CD4-positive, alpha-beta T cell treated with Interleukin-1 beta for 1 hour (primary cell): Measurements from ENCODE around the gene NCAPG2.
A peak's percentile ranks its signal among the peaks of the same experiment; 100 is the strongest.

Source experiments
- DNase-seq, 2 donors: peaks; one replicate each; pipeline ENCODE4 v3.0.0-alpha.2; 2020 to 2022

The NCAPG2 gene

GRCh38 chr7:158733775-158734494 lies 29.3 kb upstream of the NCAPG2 start:
- no peak for DNase-seq

DNA sequence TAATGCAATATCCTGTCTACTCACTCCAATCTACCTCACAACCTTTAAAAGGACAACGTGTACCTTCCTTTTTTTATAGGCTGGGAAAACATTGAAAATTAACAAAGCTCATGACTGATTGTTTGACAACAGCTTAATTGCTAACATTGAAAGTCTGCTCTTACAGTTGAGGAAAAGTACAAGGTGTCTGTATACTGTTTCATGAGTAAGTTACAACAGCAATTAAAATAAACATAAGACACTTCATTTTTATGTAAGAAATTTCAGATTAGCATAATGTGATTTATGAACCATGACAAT lies 28.6 kb upstream of the NCAPG2 start:
- DNase-seq, result no peak

DNA sequence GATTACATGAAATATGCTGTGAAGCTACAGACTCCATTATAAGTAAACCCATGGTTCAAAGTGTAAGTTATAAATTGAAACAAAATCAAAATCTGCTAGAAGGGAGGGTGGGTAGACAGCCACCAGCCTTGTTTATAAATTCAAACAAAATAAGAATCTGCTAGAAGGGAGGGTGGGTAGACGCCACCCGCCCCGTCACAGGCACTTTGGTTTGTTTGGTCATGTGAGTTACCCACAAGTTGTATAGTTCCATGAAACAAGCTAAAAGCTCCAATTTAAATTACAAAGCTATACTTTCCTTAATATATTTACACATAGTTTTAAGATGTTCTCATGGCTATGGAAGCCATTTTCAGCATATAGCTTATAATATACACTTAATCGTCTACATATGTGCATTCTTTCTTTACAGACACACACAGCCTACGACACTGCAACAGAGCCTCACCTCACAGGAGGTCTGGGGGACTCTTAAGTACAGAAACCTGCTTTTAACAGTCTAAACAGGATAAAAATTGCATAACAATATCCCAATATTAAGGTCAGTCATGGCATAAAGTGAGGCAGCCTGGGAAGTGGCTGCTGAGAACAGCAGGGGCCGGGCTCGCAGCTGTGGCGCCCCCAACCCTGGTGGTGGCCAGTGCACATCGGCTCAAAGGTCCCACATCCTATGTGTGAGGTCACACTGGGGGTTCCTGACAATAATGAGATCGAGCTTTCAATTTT lies 28.1 kb upstream of the NCAPG2 start:
- DNase-seq, result no peak

DNA sequence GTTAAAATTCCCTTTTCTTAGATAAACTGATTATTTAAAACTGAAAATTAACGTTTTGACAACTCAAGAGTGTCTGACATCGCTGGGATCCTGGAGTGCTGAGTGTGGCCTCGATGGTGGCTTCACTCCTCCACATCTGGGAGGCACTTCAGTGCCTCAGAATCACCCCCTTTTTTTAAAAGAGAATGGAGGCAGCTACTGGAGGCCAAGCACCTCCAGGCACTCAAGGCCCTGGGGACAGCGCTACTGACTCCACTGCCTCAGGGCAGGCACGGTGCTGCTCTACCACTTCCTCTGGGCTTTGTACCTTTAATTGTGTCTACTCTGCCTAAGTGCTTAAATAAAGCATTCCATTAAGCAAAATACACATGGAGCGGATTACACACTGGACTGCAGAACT lies 27.2 kb upstream of the NCAPG2 start:
- no peak for DNase-seq

GRCh38 chr7:158730383-158731346 lies 26.1 kb upstream of the NCAPG2 start:
- DNase-seq, result no peak

DNA sequence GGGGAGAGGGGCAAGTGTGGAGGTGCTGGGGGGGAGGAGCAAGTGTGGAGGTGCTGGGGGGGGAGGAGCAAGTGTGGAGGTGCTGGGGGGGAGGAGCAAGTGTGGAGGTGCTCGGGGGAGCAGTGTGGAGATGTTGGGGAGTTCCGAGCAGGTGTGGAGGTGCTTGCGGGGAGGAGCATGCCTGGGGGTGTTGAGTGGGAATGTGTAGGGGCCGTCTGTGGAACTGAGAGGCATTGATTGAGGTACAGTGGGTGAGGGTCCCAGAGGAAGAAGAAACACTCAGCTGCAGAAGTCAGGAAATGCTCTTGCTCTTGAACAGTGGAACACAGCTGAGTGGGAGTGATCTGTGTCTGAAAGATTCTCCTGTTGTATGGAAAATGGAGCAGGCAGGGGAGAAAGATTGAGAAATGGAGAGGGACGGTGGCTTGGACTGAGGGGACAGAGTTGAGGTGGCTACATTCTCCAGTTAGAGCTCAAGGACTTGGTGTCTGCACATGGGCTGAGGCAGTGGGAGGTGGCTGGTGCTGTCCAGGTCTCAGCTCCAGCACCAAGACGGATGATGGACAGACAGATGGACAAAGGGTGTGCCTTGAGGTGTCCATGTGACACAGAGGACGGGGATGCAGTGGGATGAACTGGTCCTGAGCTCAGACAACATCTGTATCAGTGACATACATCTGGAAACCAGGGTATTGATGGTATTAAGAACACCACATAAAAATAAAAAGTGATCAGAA lies 25.2 kb upstream of the NCAPG2 start:
- no peak for DNase-seq

DNA sequence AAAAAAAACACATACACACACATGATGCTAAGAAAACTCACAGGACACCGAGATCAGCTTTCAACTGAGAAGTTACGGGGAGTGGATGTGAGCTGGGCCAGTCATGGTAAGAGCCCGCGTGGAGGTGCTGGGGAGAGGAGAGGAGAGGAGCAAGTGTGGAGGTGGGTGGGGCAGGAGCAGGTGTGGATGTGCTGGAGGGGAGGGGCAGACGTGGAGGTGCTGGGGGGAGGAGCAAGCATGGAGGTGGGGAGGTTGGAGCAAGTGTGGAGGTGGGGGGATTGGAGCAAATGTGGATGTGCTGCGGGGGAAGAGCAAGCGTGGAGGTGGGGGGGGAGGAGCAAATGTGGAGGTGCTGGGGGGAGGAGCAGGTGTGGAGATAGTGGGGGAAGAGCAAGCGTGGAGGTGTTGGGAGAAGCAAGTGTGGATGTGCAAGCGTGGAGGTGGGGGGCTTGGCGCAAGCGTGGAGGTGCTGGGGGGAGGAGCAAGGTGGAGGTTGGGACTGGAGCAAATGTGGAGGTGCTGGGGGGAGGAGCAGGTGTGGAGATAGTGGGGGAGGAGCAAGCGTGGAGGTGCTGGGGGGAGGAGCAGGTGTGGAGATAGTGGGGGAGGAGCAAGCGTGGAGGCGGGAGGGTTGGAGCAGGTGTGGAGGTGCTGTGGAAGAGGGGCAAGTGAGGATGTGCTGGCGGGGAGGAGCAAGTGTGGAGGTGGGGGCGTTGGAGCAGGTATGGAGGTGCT lies 24.5 kb upstream of the NCAPG2 start:
- DNase-seq, result no peak

DNA sequence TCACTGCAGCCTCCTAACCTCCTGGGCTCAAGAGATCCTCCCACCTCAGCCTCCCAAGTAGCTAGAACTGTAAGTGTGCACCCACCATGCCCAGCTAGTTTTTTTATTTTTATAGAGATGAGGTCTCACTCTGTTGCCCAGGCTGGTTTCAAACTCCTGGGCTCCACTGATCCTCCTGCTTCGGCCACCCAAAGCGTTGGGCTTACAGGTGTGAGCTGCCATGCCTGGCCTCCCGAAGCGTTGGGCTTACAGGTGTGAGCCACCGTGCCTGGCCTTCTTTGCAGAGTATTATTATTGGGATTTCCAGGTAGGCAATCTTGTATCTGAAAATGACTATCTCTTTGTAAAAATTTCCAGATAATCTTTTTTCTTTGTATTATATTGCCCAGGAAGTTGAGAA lies 23.1 kb upstream of the NCAPG2 start:
- DNase-seq, result no peak

DNA sequence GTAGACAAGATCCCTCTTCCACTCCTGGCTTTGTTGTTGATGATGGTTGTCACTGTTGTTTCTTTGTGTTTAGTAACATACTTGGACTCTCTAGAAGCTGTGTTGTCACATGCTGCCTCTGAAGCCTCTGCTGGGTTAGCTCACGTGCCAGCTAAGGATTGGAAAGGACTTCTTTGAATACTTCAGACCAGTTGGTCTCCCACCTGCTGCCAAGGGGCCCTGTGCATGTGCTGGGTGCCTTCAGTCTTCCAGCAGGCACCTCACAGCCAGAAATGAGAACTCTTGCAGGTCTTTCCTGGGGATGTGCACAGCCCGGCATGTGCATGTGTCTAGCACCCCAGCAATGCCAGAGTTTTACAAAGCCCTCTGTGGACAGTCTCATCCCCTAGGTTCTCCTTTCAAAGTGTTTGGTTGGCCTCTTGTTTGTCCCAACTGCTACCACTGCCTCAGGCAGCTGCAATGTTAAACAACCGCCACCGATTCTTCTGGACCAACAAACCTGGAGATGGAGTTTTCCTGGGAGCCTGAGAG lies 21.7 kb upstream of the NCAPG2 start:
- DNase-seq, result no peak

DNA sequence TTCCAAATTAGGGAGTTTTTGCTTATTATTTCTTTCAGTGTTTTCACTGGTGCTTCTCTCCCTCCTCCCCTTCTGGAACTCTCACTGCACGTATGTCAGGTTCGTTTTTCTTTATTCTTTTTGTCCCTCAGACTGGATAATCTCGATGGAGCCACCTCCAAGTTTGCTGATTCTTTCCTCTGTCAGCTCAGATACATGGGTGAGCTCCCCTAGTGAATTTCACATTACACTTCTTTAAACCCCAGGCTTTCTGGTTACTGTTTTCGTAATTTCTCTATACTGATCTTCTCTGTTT lies 20.8 kb upstream of the NCAPG2 start:
- DNase-seq, result no peak

- DNase-seq, result no peak
These were observed 20.3 kb upstream of the NCAPG2 start for GRCh38 chr7:158724658-158725505.

DNA sequence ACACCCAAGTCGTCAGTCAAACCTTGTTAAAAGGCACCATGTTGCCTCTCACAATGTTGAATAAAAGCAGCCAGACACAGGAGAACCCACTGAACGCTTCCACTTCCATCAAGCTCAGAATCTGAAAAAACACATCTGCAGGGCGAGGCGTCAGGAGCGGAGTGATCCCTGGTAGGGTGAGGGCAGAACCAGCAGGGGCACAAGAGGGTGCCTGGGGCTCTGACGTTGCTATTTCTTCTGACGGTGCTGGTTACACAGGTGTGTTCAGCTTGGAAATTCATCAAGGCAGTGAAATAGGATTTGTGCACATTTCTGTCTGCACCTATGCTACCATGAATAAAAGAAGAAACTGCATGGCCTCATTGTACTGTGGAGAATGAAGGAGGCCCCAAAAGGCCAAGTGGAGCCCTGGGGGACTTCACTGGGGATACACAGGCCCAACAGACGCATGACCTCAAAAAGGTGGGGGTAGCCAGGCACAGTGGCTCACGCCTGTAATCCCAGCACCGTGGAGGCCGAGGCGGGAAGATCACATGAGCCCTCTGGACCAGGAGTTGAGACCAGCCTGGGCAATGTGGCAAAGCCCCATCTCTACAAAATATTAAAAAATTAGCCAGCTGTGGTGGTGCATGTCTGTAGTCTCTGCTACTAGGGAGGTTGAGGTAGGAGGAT lies 19.2 kb upstream of the NCAPG2 start:
- DNase-seq, result no peak

- no peak for DNase-seq
These were observed 18.7 kb upstream of the NCAPG2 start for GRCh38 chr7:158723266-158723665.

DNA sequence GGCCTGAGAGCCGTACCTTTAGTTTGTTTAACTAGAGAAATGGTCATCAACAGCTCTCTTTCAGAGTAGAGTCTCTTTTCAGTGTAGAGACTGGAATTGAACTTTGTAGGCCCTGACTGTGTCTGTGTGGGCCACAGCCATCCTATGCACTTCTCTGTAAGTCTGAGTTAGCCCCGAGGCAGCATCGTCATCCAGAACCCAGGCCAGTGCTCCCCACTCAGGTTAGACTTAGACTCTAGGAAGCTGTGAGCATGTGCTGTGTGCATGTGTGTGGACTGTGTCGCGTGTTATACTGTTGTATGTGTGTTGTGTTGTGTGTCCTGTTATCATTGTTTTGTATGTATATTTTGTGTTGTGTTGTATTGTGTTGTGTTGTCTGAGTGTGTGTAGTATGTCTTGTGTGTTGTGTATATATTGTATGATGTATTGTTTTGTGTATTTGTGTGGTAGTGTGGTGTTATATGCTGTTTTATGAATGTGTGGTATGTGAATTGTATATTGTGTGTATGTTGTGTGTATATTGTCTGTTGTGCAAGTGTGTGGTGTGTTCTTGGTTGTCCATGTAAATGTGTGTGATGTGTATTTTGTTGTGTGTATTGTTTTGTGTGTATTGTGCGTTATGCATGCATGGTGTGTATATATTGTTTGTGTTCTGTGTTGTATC lies 18.1 kb upstream of the NCAPG2 start:
- DNase-seq, result no peak

- DNase-seq, result no peak
These were observed 15.5 kb upstream of the NCAPG2 start for GRCh38 chr7:158720112-158720511.

- no peak for DNase-seq
These were observed 12.2 kb upstream of the NCAPG2 start for GRCh38 chr7:158716802-158717201.

DNA sequence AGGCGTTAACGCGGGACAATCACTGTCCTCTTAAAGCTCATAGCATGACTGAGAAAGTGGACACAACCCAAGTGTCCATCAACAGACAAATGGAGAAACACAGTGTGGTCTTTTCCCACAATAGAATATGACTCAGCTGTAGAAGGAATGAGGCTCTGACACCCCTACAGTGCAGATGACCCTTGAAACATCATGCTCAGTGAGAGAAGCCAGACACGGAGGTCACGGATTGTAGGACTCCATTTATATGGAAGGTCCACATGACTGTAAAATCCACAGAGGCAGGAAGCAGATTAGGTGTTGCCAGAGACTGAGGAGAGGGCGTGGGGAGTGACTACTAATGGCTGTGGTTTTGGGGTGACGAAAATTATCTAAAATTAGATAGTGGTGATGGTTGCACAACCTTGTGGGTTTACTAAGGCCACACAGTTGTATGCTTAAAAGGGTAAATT lies 6.1 kb upstream of the NCAPG2 start:
- peak; percentile 26 to 68 for DNase-seq

DNA sequence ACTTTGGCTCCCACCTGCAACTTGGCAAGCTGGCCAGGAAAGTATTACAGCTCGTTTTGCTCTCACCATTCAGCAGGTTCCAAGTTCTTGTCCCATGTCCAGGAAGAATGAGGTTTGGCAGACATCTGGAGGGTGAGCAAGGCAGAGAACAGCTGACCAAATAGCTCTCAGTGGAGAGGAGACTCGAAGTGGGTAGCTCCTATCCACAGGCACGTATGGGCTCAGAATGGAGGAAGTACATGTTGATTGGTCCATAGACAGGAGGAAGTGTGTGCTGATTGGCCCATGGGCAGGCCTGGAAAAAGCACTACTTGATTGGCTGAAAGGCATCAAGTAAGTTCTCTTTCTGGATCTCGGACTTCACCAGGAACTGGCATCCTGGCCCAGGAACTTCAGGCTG lies 3.0 kb upstream of the NCAPG2 start:
- DNase-seq, result no peak

DNA sequence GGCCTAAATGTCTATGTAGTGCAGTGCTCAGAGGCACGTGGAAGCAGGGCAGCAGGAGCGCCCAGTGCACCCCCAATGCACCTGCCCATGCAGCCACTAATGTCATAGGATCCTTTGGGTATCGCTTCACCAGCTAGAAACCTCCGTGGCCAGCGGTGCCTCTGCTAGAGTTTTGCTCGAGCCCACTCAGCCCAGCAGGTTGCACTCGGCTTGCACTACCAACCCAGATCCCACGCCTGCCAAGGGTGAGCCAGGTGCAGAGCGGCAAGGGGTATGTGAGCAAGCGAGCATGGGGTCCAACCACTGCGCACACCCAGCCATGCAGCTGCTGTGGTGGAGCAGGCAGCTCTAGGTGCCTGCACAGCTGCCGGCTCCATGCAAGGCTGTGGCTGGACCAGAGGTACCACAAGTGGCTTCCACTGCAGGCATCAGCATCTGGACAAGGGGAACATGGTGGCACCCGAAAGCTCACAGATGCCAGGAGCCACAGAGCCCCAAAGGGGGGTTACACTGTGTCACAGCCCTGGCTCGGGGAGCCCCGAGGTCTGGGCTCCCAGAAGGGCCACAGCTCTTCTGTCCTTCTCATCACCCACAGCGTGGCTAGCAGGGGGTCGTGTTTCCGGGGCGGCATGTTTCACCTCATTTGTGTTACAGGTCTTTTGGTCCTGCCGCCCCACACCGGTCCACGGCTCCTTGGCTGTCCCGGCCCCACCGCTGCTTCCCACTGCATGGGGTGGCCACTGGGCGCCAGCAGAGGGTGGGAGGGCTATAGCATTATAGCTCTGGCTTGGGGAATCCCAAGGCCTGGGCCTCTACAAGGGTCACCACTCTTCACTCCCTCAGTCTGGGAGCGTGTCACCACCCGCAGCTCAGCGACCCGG lies 2.3 kb upstream of the NCAPG2 start:
- DNase-seq, result no peak
